ENCODE results near the gene PRKN. TPM values are rescaled to one million over a fixed set of nuclear protein-coding genes. Genes with fewer than 3 reads are reported as not detected.

Gene PRKN
- total RNA-seq, 1 experiment from 2014 or later: 0.46 TPM

GRCh38 chr6:161511447-161512095 lies 1216.0 kb downstream of the PRKN start:
- no peaks in the 10 kb centered on the region for H3K4me1 ChIP-seq (ENCODE audit: control insufficient read depth, insufficient read depth, low read length)
- H3K36me3 ChIP-seq (ENCODE audit: control insufficient read depth, insufficient read depth, low read length): no peaks in the 10 kb centered on the region
- no peak overlapping the region for H3K4me3 ChIP-seq (ENCODE audit: low read depth in 2 of 2, low read length in 2 of 2)
- no peak for DNase-seq (ENCODE audit: low read depth, low spot score)
- in situ Hi-C loops (cut with HindIII; ENCODE audit: low pct_unique_long_range_greater_than_20kb, low sequenced_read_pairs): no loop called here
- intact Hi-C loops (cut with micrococcal nuclease; ENCODE audit: unreplicated experiment): no loop called here
- CTCF ChIA-PET: no interaction called here
- POLR2A ChIA-PET: no interaction called here
- H3K9me3 ChIP-seq (ENCODE audit: control insufficient read depth, insufficient read depth, low read depth, low read length): no peaks in the 10 kb centered on the region
- no peak for TF ChIP-seq SIN3A (IDR thresholded peaks at IDR 0.05; ENCODE audit: borderline replicate concordance, insufficient read depth, low read depth, low read length)
- no peak for TF ChIP-seq POLR2AphosphoS5 (IDR thresholded peaks at IDR 0.05; ENCODE audit: low read depth, low read length)
- no TSS peak for BruUV-seq (replicated peaks)
- H3K27me3 ChIP-seq (ENCODE audit: control insufficient read depth, insufficient read depth, low read length): no peaks in the 10 kb centered on the region
- no peak overlapping the region for H3K27ac ChIP-seq (ENCODE audit: low read length)
- no peak for ATAC-seq

- in situ Hi-C loops (cut with HindIII; ENCODE audit: low pct_unique_long_range_greater_than_20kb, low sequenced_read_pairs): no loop called here
- TF ChIP-seq TCF7L2 (IDR thresholded peaks at IDR 0.05; ENCODE audit: low read depth, low read length) (no peak), REST (IDR thresholded peaks at IDR 0.05; ENCODE audit: insufficient read depth in 1 of 2, low read depth in 2 of 2, low read length in 1 of 2) (no peak), CTCF (IDR thresholded peaks at IDR 0.05) (no peak), SIN3A (IDR thresholded peaks at IDR 0.05; ENCODE audit: borderline replicate concordance, insufficient read depth, low read depth, low read length) (no peak), POLR2AphosphoS5 (IDR thresholded peaks at IDR 0.05; ENCODE audit: low read depth, low read length) (no peak)
- BruUV-seq (replicated peaks): no TSS peak
- CTCF ChIA-PET: interaction anchor here (0.7 kb wide), 1 partner anchor 111 kb away, joined by 4 read pairs; no protein-coding TSS in a partner anchor
- intact Hi-C loops (cut with micrococcal nuclease; ENCODE audit: unreplicated experiment): no loop called here
- Histone ChIP-seq H3K4me3 (ENCODE audit: low read depth in 2 of 2, low read length in 2 of 2) (no peak overlapping the region), H3K36me3 (ENCODE audit: control insufficient read depth, insufficient read depth, low read length) (no peaks in the 10 kb centered on the region), H3K27me3 (ENCODE audit: control insufficient read depth, insufficient read depth, low read length) (no peaks in the 10 kb centered on the region), H3K9me3 (ENCODE audit: control insufficient read depth, insufficient read depth, low read depth, low read length) (no peaks in the 10 kb centered on the region), H3K4me1 (ENCODE audit: control insufficient read depth, insufficient read depth, low read length) (no peaks in the 10 kb centered on the region), H3K27ac (ENCODE audit: low read length) (no peak overlapping the region)
- POLR2A ChIA-PET: no interaction called here
- DNase-seq (ENCODE audit: low read depth, low spot score): no peak
- ATAC-seq: no peak
Measured at GRCh38 chr6:161508341-161508740, 1219.2 kb downstream of the PRKN start.

- no peaks in the 10 kb centered on the region for H3K9me3 ChIP-seq (ENCODE audit: control insufficient read depth, insufficient read depth, low read depth, low read length)
- H3K4me1 ChIP-seq (ENCODE audit: control insufficient read depth, insufficient read depth, low read length): no peaks in the 10 kb centered on the region
- H3K27me3 ChIP-seq (ENCODE audit: control insufficient read depth, insufficient read depth, low read length): no peaks in the 10 kb centered on the region
- DNase-seq (ENCODE audit: low read depth, low spot score): no peak
- ATAC-seq: no peak
- TF ChIP-seq SIN3A (IDR thresholded peaks at IDR 0.05; ENCODE audit: borderline replicate concordance, insufficient read depth, low read depth, low read length): no peak
- no peak for TF ChIP-seq POLR2AphosphoS5 (IDR thresholded peaks at IDR 0.05; ENCODE audit: low read depth, low read length)
- TF ChIP-seq CTCF (IDR thresholded peaks at IDR 0.05): no peak
- no peak for TF ChIP-seq REST (IDR thresholded peaks at IDR 0.05; ENCODE audit: insufficient read depth in 1 of 2, low read depth in 2 of 2, low read length in 1 of 2)
- TF ChIP-seq TCF7L2 (IDR thresholded peaks at IDR 0.05; ENCODE audit: low read depth, low read length): no peak
- in situ Hi-C loops (cut with HindIII; ENCODE audit: low pct_unique_long_range_greater_than_20kb, low sequenced_read_pairs): no loop called here
- no TSS peak for BruUV-seq (replicated peaks)
- H3K36me3 ChIP-seq (ENCODE audit: control insufficient read depth, insufficient read depth, low read length): no peaks in the 10 kb centered on the region
- no peak overlapping the region for H3K27ac ChIP-seq (ENCODE audit: low read length)
- ChIA-PET POLR2A (no interaction called here), CTCF (no interaction called here)
- intact Hi-C loops (cut with micrococcal nuclease; ENCODE audit: unreplicated experiment): no loop called here
- H3K4me3 ChIP-seq (ENCODE audit: low read depth in 2 of 2, low read length in 2 of 2): no peak overlapping the region
Measured at GRCh38 chr6:161507375-161507774, 1220.2 kb downstream of the PRKN start.
